Measurements from ENCODE around the gene DMAC2. TPM values are rescaled to one million over a fixed set of nuclear protein-coding genes. Genes with fewer than 3 reads are reported as not detected.

Gene DMAC2
- polyA plus RNA-seq, 1 donor from 2014 or later = 59.8 TPM

DNA sequence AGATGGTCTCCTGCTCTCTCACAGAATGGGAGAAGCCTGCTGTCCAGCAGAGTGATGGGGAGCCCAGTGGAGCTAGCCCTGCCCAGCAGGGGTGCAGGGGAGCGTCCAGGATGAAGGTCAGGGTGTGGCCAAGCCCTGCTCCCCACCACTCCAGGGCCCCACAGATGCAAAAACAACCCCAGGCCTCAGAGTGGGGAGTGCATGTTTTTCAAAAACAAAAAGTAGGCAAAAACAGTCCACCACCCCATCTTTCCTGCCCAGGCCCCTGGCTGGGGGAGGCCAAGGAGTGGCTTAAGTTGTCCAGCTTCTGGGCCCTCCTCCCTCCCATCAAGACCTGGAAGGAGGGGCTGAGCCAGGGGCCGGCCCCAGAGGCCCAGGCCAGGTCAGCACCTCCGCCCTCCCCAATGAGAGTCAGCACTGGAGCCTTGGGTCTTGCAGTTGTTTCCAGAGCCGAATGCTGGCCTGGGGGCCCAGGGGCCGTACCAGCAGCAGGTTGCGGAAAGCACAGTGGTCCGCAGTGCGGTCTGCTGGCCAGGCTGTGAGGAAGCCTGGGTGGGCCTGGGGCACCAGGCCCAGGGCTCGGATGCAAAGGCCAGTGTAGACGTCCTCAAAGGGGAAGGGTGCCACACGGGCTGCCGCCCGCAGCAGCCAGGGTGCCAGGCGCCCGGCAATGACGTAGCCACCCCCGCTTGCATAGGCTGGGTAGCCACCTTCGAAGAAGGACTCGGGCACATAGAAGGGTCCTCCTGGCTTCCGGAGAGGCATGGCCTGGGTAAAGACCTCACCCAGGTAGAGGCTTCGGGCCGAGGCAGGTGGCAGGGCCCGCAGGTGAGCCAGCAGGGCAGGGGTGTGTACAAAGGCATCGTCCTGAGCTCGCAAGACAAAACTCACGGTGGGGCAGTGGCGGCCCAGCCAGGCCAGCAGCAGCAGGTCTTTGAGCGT lies 14.3 kb downstream of the DMAC2 start:
- H3K79me2 ChIP-seq (replicated peaks; ENCODE audit: insufficient read depth, low read length) = no peaks in the 10 kb centered on the region
- H2AFZ ChIP-seq (ENCODE audit: low read depth, low read length) = no peak overlapping the region
- no peaks in the 10 kb centered on the region for H3K27me3 ChIP-seq (ENCODE audit: insufficient read depth, low read depth, low read length)
- no peak for TF ChIP-seq CTCF (IDR thresholded peaks at IDR 0.05; ENCODE audit: poor library complexity, severe bottlenecking)
- TF ChIP-seq, protein P1, sequence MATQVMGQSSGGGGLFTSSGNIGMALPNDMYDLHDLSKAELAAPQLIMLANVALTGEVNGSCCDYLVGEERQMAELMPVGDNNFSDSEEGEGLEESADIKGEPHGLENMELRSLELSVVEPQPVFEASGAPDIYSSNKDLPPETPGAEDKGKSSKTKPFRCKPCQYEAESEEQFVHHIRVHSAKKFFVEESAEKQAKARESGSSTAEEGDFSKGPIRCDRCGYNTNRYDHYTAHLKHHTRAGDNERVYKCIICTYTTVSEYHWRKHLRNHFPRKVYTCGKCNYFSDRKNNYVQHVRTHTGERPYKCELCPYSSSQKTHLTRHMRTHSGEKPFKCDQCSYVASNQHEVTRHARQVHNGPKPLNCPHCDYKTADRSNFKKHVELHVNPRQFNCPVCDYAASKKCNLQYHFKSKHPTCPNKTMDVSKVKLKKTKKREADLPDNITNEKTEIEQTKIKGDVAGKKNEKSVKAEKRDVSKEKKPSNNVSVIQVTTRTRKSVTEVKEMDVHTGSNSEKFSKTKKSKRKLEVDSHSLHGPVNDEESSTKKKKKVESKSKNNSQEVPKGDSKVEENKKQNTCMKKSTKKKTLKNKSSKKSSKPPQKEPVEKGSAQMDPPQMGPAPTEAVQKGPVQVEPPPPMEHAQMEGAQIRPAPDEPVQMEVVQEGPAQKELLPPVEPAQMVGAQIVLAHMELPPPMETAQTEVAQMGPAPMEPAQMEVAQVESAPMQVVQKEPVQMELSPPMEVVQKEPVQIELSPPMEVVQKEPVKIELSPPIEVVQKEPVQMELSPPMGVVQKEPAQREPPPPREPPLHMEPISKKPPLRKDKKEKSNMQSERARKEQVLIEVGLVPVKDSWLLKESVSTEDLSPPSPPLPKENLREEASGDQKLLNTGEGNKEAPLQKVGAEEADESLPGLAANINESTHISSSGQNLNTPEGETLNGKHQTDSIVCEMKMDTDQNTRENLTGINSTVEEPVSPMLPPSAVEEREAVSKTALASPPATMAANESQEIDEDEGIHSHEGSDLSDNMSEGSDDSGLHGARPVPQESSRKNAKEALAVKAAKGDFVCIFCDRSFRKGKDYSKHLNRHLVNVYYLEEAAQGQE (IDR thresholded peaks at IDR 0.05; ENCODE audit: borderline replicate concordance) = no peak
- TF ChIP-seq EZH2 (IDR thresholded peaks at IDR 0.05; ENCODE audit: borderline replicate concordance, insufficient read depth, low read length, poor library complexity, severe bottlenecking) = no peak
- TF ChIP-seq MXI1 (conservative IDR thresholded peaks at IDR 0.05; ENCODE audit: poor library complexity, severe bottlenecking) = no peak
- no peaks in the 10 kb centered on the region for H3K9me2 ChIP-seq (ENCODE audit: insufficient read depth, low read length)
- no peaks in the 10 kb centered on the region for H3K9me3 ChIP-seq (ENCODE audit: low read length)
- H3K36me3 ChIP-seq (ENCODE audit: insufficient read depth, low read length) = no peaks in the 10 kb centered on the region
- no peak overlapping the region for H3K9ac ChIP-seq (ENCODE audit: low read length)
- H4K20me1 ChIP-seq (ENCODE audit: insufficient read depth) = no peaks in the 10 kb centered on the region
- H3F3A ChIP-seq (ENCODE audit: insufficient read depth, low read length, poor library complexity, severe bottlenecking) = no peaks in the 10 kb centered on the region
- H3K27ac ChIP-seq (ENCODE audit: low read length) = no peak overlapping the region
- no peak overlapping the region for H3K4me2 ChIP-seq (ENCODE audit: low read length)
- no peak overlapping the region for H3K4me3 ChIP-seq (ENCODE audit: low read length)

- H3K9ac ChIP-seq (ENCODE audit: low read length) = no peak overlapping the region
- H3F3A ChIP-seq (ENCODE audit: insufficient read depth, low read length, poor library complexity, severe bottlenecking) = no peaks in the 10 kb centered on the region
- H3K9me2 ChIP-seq (ENCODE audit: insufficient read depth, low read length) = no peaks in the 10 kb centered on the region
- H3K36me3 ChIP-seq (ENCODE audit: insufficient read depth, low read length) = peaks cover 3% of the 10 kb centered on the region
- no peak overlapping the region for H3K4me2 ChIP-seq (ENCODE audit: low read length)
- H3K27ac ChIP-seq (ENCODE audit: low read length) = no peak overlapping the region
- no peaks in the 10 kb centered on the region for H3K79me2 ChIP-seq (replicated peaks; ENCODE audit: insufficient read depth, low read length)
- no peak overlapping the region for H3K4me3 ChIP-seq (ENCODE audit: low read length)
- no peaks in the 10 kb centered on the region for H3K9me3 ChIP-seq (ENCODE audit: low read length)
- H4K20me1 ChIP-seq (ENCODE audit: insufficient read depth) = no peaks in the 10 kb centered on the region
- H2AFZ ChIP-seq (ENCODE audit: low read depth, low read length) = no peak overlapping the region
- no peaks in the 10 kb centered on the region for H3K27me3 ChIP-seq (ENCODE audit: insufficient read depth, low read depth, low read length)
- TF ChIP-seq CTCF (IDR thresholded peaks at IDR 0.05; ENCODE audit: poor library complexity, severe bottlenecking) (no peak), RAD21 (conservative IDR thresholded peaks at IDR 0.05) (no peak), SMC3 (conservative IDR thresholded peaks at IDR 0.05; ENCODE audit: poor library complexity) (no peak), EP300 (conservative IDR thresholded peaks at IDR 0.05; ENCODE audit: poor library complexity, severe bottlenecking) (no peak), TAF1 (IDR thresholded peaks at IDR 0.05; ENCODE audit: low read depth) (no peak), MXI1 (conservative IDR thresholded peaks at IDR 0.05; ENCODE audit: poor library complexity, severe bottlenecking) (no peak), POLR2AphosphoS5 (IDR thresholded peaks at IDR 0.05) (no peak), EZH2 (IDR thresholded peaks at IDR 0.05; ENCODE audit: borderline replicate concordance, insufficient read depth, low read length, poor library complexity, severe bottlenecking) (no peak)
- TF ChIP-seq, protein P1 (IDR thresholded peaks at IDR 0.05; ENCODE audit: borderline replicate concordance) = no peak
Measured at GRCh38 chr19:41424335-41425173, 15.2 kb downstream of the DMAC2 start.

All from neural cell (in vitro differentiated cells).